Body of pancreas (tissue), 4 donors: ENCODE measurements around the gene ENTPD1.

Experiments
- CTCF ChIP-seq, 7 experiments: fragments of 450-650 bp in 4 of 7; fragments of 200-600 bp in 3 of 7; sonication (generic) in 3 of 7; IDR thresholded peaks; one replicate each; pipeline ENCODE4 v1.5.1; 2016 to 2019; ENCODE audit warnings: antibody characterized with exemption in 7 of 7
- POLR2A ChIP-seq, 3 donors: fragments of 450-650 bp; IDR thresholded peaks; one replicate each; pipeline ENCODE4 v1.6.1; 2016; ENCODE audit warnings: antibody characterized with exemption in 3 of 3, mild to moderate bottlenecking in 2 of 3

GRCh38 chr10:95872158-95872711 is 116.3 kb downstream of the ENTPD1 start:
- TF ChIP-seq CTCF (IDR thresholded peaks at IDR 0.05): no peak
- no peak for TF ChIP-seq POLR2A (IDR thresholded peaks at IDR 0.05)
